Activated CD4-positive, alpha-beta T cell treated with anti-CD3 and anti-CD28 coated beads for 36 hours (primary cell): ENCODE results near the gene C9orf50. TPM values are rescaled to one million over a fixed set of nuclear protein-coding genes. Genes with fewer than 3 reads are reported as not detected.
"Not testable (repeated sequence)": the region's sequence is repeated elsewhere in the genome, so short reads cannot be mapped to it uniquely, and the experiment has no call there.

Experiments
- ATAC-seq: fragments of 200-7000 bp; cut with Tn5 transposase; one replicate; pipeline ENCODE4 v1.10.0; 2021; ENCODE audit warnings: mild to moderate bottlenecking, moderate library complexity
- CTCF ChIA-PET: fragments of 350-600 bp; sonication (Branson Sonifier 250); formaldehyde crosslinking; loops from one replicate; lab custom pipeline; 2021; ENCODE audit warnings: antibody characterized with exemption; lab: Charles Lee
- POLR2A ChIA-PET: fragments of 350-600 bp; sonication (Branson Sonifier 250); formaldehyde crosslinking; loops from one replicate; lab custom pipeline; 2021; ENCODE audit warnings: antibody characterized with exemption, inconsistent platforms; lab: Charles Lee
- DNase-seq: peaks from one replicate; pipeline ENCODE4 v3.0.0-alpha.2; 2020
- H3K27ac Mint-ChIP-seq: one replicate; pipeline ENCODE4 v1.8.0; 2021; ENCODE audit warnings: mixed read lengths
- H3K27me3 Mint-ChIP-seq: one replicate; pipeline ENCODE4 v1.8.0; 2021; ENCODE audit warnings: mixed read lengths
- H3K36me3 Mint-ChIP-seq: one replicate; pipeline ENCODE4 v1.8.0; 2021; ENCODE audit warnings: low read depth, mixed read lengths
- H3K4me1 Mint-ChIP-seq: one replicate; pipeline ENCODE4 v1.8.0; 2021; ENCODE audit warnings: mixed read lengths
- H3K4me3 Mint-ChIP-seq: one replicate; pipeline ENCODE4 v1.8.0; 2021; ENCODE audit warnings: mild to moderate bottlenecking, moderate library complexity, mixed read lengths
- H3K9me3 Mint-ChIP-seq: one replicate; pipeline ENCODE4 v1.8.0; 2021; ENCODE audit warnings: low read depth, mixed read lengths
- intact Hi-C, 2 experiments: fragments of 100-400 bp; cut with DNase I in 1 of 2; cut with micrococcal nuclease in 1 of 2; formaldehyde crosslinking; loops; one replicate each; pipeline versions ENCODE4 v1.14.2 to v1.15.1; 2022 to 2024; cut with DNase I, micrococcal nuclease
- total RNA-seq, 2 experiments: library from RNA; stranded (reverse); gene quantifications; one replicate each; pipeline ENCODE4 v1.2.3, GENCODE V29; 2021

The C9orf50 gene
- total RNA-seq, 2 experiments from 2014 or later = not detected

GRCh38 chr9:129598089-129598596 lies 22.8 kb downstream of the C9orf50 start:
- CTCF ChIA-PET = interaction anchor here (0.6 to 2.1 kb wide), 3 partner anchors 10 to 780 kb away, joined by 3 to 4 read pairs (median 4); no protein-coding TSS in a partner anchor
- H3K4me3 Mint-ChIP-seq = peak overlapping the region; percentile 33

GRCh38 chr9:129597355-129598088 lies 23.4 kb downstream of the C9orf50 start:
- intact Hi-C loops = no loop called here
- H3K9me3 Mint-ChIP-seq = no peaks in the 10 kb centered on the region
- ChIA-PET POLR2A (no interaction called here), CTCF (interaction anchor here (0.6 to 2.1 kb wide), 3 partner anchors 27 to 780 kb away, joined by 3 to 4 read pairs (median 4); no protein-coding TSS in a partner anchor)
- H3K4me1 Mint-ChIP-seq = peaks cover 18% of the 10 kb centered on the region
- peak; percentile 69 for ATAC-seq
- peak; percentile 58 for DNase-seq
- peak overlapping the region; percentile 33 for H3K4me3 Mint-ChIP-seq
- H3K27ac Mint-ChIP-seq = no peak overlapping the region
- H3K27me3 Mint-ChIP-seq = peaks cover 4% of the 10 kb centered on the region
- H3K36me3 Mint-ChIP-seq = no peaks in the 10 kb centered on the region

More at GRCh38 chr9:129598089-129598596, 22.8 kb downstream of the C9orf50 start:
- Mint-ChIP-seq H3K4me1 (peaks cover 23% of the 10 kb centered on the region), H3K27ac (no peak overlapping the region), H3K27me3 (peaks cover 4% of the 10 kb centered on the region), H3K36me3 (no peaks in the 10 kb centered on the region), H3K9me3 (no peaks in the 10 kb centered on the region)
- DNase-seq (no peak), ATAC-seq (peak; percentile 16)
- POLR2A ChIA-PET = no interaction called here
- intact Hi-C loops = no loop called here

DNA sequence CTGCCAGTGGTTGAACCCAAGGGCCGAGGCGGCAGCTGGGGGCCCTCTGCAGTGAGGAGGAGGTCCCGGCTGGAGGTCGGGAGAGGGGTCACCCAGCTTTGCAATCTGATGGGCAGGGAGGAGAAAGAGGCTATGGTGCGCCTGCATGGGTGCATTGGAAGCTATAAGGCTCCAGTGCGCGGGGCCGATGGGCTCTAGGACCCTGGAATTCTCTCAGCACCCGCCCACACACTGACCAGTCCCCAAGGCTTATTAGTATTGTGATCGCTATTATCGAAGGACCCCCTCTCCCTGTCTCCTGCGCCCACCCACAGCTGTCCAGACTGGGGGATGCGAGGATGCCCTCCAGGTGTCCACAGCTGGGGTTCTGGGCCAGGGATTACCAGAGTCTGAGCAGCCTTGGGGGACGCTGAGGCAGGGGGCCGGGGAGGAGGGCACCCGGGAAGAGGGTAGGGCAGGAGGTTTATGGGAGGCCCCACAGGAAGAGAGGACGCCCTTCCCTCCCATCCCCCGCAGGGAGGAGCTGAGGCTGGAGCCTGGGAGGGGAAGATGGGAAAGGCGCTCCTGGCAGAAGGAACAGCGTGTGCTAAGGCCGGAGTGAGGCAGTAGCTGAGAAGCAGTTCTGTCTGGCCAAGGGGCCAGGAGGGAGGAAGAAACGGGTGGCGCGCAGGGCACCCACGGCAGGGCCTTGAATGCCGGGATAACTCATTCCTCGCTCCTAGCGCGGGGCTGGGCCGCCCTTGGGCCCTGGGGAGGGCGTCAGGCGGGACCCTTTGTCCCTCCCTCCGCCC lies 24.2 kb downstream of the C9orf50 start:
- CTCF ChIA-PET = interaction anchor here (1.0 to 2.1 kb wide), 3 partner anchors 10 to 465 kb away, joined by 4 read pairs; no protein-coding TSS in a partner anchor
- H3K4me1 Mint-ChIP-seq = peaks cover 18% of the 10 kb centered on the region
- H3K27me3 Mint-ChIP-seq = peaks cover 4% of the 10 kb centered on the region
- ATAC-seq (peak; percentile 20), DNase-seq (no peak)
- H3K4me3 Mint-ChIP-seq = no peak overlapping the region
- POLR2A ChIA-PET = interaction anchor here (0.7 to 0.8 kb wide), 2 partner anchors 10 to 44 kb away, joined by 3 to 4 read pairs; no protein-coding TSS in a partner anchor
- H3K9me3 Mint-ChIP-seq = no peaks in the 10 kb centered on the region
- intact Hi-C loops = no loop called here
- no peaks in the 10 kb centered on the region for H3K36me3 Mint-ChIP-seq
- no peak overlapping the region for H3K27ac Mint-ChIP-seq

GRCh38 chr9:129595903-129596540 lies 24.9 kb downstream of the C9orf50 start:
- H3K4me1 Mint-ChIP-seq = peaks cover 18% of the 10 kb centered on the region
- no peak overlapping the region for H3K4me3 Mint-ChIP-seq
- H3K36me3 Mint-ChIP-seq = no peaks in the 10 kb centered on the region
- ChIA-PET CTCF (interaction anchor here (1.0 to 1.4 kb wide), 2 partner anchors 10 to 29 kb away, joined by 4 read pairs; no protein-coding TSS in a partner anchor), POLR2A (interaction anchor here (0.7 to 0.8 kb wide), 2 partner anchors 9 to 44 kb away, joined by 3 to 4 read pairs; no protein-coding TSS in a partner anchor)
- DNase-seq (no peak), ATAC-seq (no peak)
- H3K27ac Mint-ChIP-seq = no peak overlapping the region
- intact Hi-C loops = no loop called here
- H3K27me3 Mint-ChIP-seq = peaks cover 4% of the 10 kb centered on the region
- no peaks in the 10 kb centered on the region for H3K9me3 Mint-ChIP-seq

DNA sequence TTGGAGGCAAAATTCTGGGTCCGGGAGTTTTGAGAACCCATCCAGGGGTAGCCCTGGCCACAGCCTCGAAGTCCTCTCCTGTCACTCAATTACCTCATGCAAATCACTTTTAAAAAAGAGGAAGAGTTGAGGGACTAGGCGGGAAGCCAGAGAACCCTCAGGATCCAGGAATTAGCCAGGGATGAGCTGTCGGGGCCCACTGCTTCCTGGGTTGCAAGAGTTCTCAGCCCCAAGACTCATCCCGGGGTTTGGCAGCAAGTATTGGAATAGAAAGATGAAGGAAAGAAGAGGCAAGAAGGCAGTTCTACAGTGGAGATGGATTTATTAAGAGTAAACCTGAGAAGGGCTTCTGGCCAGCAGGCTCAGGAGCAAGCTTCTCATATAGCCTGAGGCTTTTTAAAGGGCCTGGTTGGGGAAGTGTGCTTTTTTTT lies 25.6 kb downstream of the C9orf50 start:
- intact Hi-C loops = no loop called here
- H3K27ac Mint-ChIP-seq = no peak overlapping the region

DNA sequence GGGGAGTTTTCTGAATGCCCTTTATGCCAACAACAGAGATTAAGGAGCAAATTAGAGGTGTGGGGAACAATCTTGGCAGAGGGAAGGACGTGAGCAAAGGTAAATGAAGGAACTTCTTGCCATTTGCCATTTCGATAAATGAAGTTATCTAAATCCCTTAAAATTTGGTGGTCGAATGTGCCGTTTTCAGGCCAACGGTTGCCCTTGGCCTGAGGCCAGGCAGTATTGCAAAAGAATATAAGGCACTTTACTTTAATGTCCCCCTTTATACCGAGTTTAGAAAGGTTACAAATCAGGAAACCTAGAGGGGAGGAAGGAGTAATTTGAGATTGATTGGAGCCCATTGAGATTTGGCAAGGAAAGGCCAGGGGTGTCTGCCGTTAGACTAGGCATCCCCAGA lies 26.3 kb downstream of the C9orf50 start:
- no peak for ATAC-seq
- no peak for DNase-seq
- intact Hi-C loops = no loop called here
- Mint-ChIP-seq H3K27ac (no peak overlapping the region), H3K4me1 (peaks cover 18% of the 10 kb centered on the region), H3K4me3 (no peak overlapping the region), H3K36me3 (no peaks in the 10 kb centered on the region), H3K27me3 (peaks cover 4% of the 10 kb centered on the region), H3K9me3 (no peaks in the 10 kb centered on the region)
- CTCF ChIA-PET = no interaction called here
- POLR2A ChIA-PET = no interaction called here

More for the DNA sequence above, 25.6 kb downstream of the C9orf50 start:
- POLR2A ChIA-PET = no interaction called here
- DNase-seq (no peak), ATAC-seq (no peak)
- H3K4me1 Mint-ChIP-seq = peaks cover 18% of the 10 kb centered on the region
- CTCF ChIA-PET = no interaction called here
- no peak overlapping the region for H3K4me3 Mint-ChIP-seq
- no peaks in the 10 kb centered on the region for H3K9me3 Mint-ChIP-seq
- peaks cover 4% of the 10 kb centered on the region for H3K27me3 Mint-ChIP-seq
- H3K36me3 Mint-ChIP-seq = no peaks in the 10 kb centered on the region

- ATAC-seq = not testable (repeated sequence)
Observed at GRCh38 chr9:129592790-129593189, 28.1 kb downstream of the C9orf50 start.

GRCh38 chr9:129591916-129592315 lies 29.0 kb downstream of the C9orf50 start:
- no peak overlapping the region for H3K27ac Mint-ChIP-seq
- ChIA-PET CTCF (interaction anchor here (0.6 to 1.6 kb wide), 3 partner anchors 8 to 13 kb away, joined by 3 to 5 read pairs (median 4); no protein-coding TSS in a partner anchor), POLR2A (no interaction called here)
- intact Hi-C loops = no loop called here
- no peaks in the 10 kb centered on the region for H3K36me3 Mint-ChIP-seq
- no peaks in the 10 kb centered on the region for H3K27me3 Mint-ChIP-seq
- no peak overlapping the region for H3K4me3 Mint-ChIP-seq
- DNase-seq (no peak), ATAC-seq (no peak)
- H3K9me3 Mint-ChIP-seq = no peaks in the 10 kb centered on the region
- H3K4me1 Mint-ChIP-seq = peaks cover 10% of the 10 kb centered on the region

More at GRCh38 chr9:129592790-129593189, 28.1 kb downstream of the C9orf50 start:
- H3K36me3 Mint-ChIP-seq, H3K9me3 Mint-ChIP-seq, H3K4me1 Mint-ChIP-seq, H3K4me3 Mint-ChIP-seq, intact Hi-C loops, H3K27ac Mint-ChIP-seq, DNase-seq, H3K27me3 Mint-ChIP-seq, POLR2A ChIA-PET: not testable (repeated sequence)
- CTCF ChIA-PET = interaction anchor here (0.5 to 1.6 kb wide), 4 partner anchors 9 to 632 kb away, joined by 3 to 5 read pairs (median 3); no protein-coding TSS in a partner anchor

- CTCF ChIA-PET = no interaction called here
- Mint-ChIP-seq H3K36me3 (no peaks in the 10 kb centered on the region), H3K27ac (no peak overlapping the region), H3K9me3 (no peaks in the 10 kb centered on the region), H3K27me3 (no peaks in the 10 kb centered on the region), H3K4me3 (no peak overlapping the region), H3K4me1 (peaks cover 12% of the 10 kb centered on the region)
- DNase-seq = no peak
- intact Hi-C loops = no loop called here
- POLR2A ChIA-PET = no interaction called here
- ATAC-seq = no peak
Observed at GRCh38 chr9:129590466-129590865, 30.4 kb downstream of the C9orf50 start.

DNA sequence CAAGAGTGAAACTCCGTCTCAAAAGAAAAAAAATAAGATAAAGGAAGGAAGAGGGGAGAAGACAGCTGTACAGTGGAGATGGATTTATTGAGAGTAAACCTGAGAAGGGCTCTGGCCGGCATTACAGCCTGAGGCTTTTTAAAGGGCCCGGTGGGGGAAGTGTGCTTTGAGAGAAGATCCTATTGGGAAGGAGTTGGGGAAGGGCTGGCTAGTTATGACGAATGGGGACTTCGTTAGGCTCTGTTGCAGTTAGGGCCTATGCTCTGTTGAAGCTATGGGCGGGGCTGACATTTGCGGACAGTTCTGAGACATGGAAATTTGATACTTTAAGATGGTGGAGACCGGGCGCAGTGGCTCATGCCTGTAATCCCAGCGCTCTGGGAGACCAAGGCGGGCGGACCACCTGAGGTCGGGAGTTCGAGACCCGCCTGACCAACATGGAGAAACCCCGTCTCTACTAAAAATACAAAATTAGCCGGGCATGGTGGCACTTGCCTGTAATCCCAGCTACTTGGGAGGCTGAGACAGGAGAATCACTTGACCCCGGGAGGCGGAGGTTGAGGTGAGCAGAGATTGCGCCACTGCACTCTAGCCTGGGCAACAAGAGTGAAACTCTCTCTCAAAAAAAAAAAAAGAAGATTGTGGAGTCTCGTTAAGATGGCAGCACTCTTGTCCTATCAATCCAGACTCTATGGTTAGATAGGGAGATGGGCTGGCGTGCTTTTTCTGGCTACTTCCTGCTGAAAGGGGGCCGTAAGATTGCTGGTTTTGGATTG lies 33.2 kb downstream of the C9orf50 start:
- ChIA-PET CTCF (interaction anchor here (0.6 to 1.4 kb wide), 2 partner anchors 19 to 413 kb away, joined by 3 to 9 read pairs; no protein-coding TSS in a partner anchor), POLR2A (interaction anchor here (1.0 kb wide), 1 partner anchor 9 kb away, joined by 4 read pairs; no protein-coding TSS in a partner anchor)
- intact Hi-C loops = no loop called here
- no peaks in the 10 kb centered on the region for H3K27me3 Mint-ChIP-seq
- no peaks in the 10 kb centered on the region for H3K36me3 Mint-ChIP-seq
- H3K4me1 Mint-ChIP-seq = peaks cover 30% of the 10 kb centered on the region
- H3K4me3 Mint-ChIP-seq = no peak overlapping the region
- DNase-seq (no peak), ATAC-seq (no peak)
- no peaks in the 10 kb centered on the region for H3K9me3 Mint-ChIP-seq
- H3K27ac Mint-ChIP-seq = no peak overlapping the region
